ENCODE results near the gene POLR2E. TPM values are rescaled to one million over a fixed set of nuclear protein-coding genes. Genes with fewer than 3 reads are reported as not detected.

Gene POLR2E
- total and polyA plus RNA-seq, 2 of the 13 experiments (the other 11 are each of a cell fraction or from before 2014, with no cell fraction given), result 140 to 272 TPM

DNA sequence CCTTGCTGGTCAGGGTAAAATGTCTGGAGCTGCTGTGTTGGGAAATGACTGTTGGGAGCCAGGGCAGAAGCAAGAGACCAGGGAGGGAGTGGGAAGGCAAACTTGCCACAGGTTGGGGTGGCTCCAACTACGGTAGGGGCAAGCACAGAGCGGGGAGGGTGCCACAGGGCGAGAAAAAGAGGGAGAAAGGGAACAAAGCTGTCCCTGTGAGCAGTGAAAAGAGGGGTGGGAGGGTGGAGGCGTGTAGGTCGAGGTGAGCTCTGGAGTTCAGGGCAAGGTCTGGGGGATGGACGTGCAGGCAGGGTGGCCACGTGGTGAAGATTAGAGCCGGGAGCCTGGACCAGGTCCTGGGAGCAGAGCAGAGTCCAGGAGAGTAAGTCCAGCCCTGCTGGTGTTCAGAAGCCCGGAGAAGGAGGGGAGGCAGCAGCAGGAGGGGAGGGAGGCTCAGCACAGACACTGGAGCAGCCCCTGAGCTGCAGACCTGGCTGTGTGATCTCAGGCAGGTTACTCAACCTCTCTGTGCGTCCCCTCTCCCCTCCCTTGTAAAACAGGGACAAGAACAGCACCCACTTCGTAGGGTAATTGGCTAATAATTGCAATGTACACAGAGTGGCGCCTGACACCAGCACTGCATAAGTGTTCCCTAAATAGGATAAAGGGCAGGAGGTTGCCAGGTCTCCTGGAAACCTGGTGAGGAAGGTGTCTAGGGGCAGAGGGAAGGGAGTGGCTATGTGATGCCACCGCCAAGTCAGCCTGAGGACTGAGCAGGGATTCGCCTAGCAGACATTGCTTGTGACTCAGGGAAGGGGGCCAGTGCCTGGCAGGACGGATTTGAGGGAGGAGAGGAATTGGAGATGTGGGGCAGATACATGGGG is 3.2 kb upstream of the POLR2E start (continued):
- TF ChIP-seq HINFP (CRISPR knock-in tag; IDR thresholded peaks at IDR 0.05; ENCODE audit: low read depth) (0 out of 2 replicates have a peak, but pooled peaks have one; percentile 67), ZBTB38 (CRISPR knock-in tag; IDR thresholded peaks at IDR 0.05) (peak; percentile 55), NBN (conservative IDR thresholded peaks at IDR 0.05) (peak; percentile 25; the same call in 1 of the 2 replicates), ZNF607 (CRISPR knock-in tag; IDR thresholded peaks at IDR 0.05; ENCODE audit: borderline replicate concordance) (peak; percentile 65), GATAD1 (CRISPR knock-in tag; IDR thresholded peaks at IDR 0.05) (no peak; the same call in 1 of the 2 replicates), RFX1 (IDR thresholded peaks at IDR 0.05) (no peak), ZNF337 (CRISPR knock-in tag; IDR thresholded peaks at IDR 0.05; ENCODE audit: borderline replicate concordance, low read depth) (no peak), ZNF34 (CRISPR knock-in tag; IDR thresholded peaks at IDR 0.05; ENCODE audit: borderline replicate concordance) (peak; percentile 90; the same call in 1 of the 2 replicates), KMT2A (CRISPR knock-in tag; IDR thresholded peaks at IDR 0.05) (peak; percentile 15; the same call in 1 of the 2 replicates), NR1H2 (CRISPR knock-in tag; IDR thresholded peaks at IDR 0.05; ENCODE audit: borderline replicate concordance, low read depth) (no peak), MTA1 (CRISPR knock-in tag; IDR thresholded peaks at IDR 0.05; ENCODE audit: borderline replicate concordance) (peak; percentile 88), ZMYM3 (CRISPR knock-in tag; IDR thresholded peaks at IDR 0.05) (peak; percentile 99), ZBTB14 (CRISPR knock-in tag; IDR thresholded peaks at IDR 0.05) (no peak), ZNF724P (CRISPR knock-in tag; IDR thresholded peaks at IDR 0.05; ENCODE audit: borderline replicate concordance) (peak; percentile 65; the same call in 1 of the 2 replicates), PAWR (CRISPR knock-in tag; IDR thresholded peaks at IDR 0.05; ENCODE audit: borderline replicate concordance) (peak; percentile 56; the same call in 1 of the 2 replicates), ZNF235 (CRISPR knock-in tag; IDR thresholded peaks at IDR 0.05; ENCODE audit: borderline replicate concordance) (no peak), ZBTB46 (CRISPR knock-in tag; IDR thresholded peaks at IDR 0.05; ENCODE audit: borderline replicate concordance) (no peak), NAIF1 (CRISPR knock-in tag; IDR thresholded peaks at IDR 0.05; ENCODE audit: borderline replicate concordance) (peak; percentile 65; the same call in 1 of the 2 replicates), HDAC6 (IDR thresholded peaks at IDR 0.05; ENCODE audit: low read depth, low read length) (no peak)
- TF ChIP-seq, protein P1, sequence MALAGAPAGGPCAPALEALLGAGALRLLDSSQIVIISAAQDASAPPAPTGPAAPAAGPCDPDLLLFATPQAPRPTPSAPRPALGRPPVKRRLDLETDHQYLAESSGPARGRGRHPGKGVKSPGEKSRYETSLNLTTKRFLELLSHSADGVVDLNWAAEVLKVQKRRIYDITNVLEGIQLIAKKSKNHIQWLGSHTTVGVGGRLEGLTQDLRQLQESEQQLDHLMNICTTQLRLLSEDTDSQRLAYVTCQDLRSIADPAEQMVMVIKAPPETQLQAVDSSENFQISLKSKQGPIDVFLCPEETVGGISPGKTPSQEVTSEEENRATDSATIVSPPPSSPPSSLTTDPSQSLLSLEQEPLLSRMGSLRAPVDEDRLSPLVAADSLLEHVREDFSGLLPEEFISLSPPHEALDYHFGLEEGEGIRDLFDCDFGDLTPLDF (CRISPR knock-in tag; IDR thresholded peaks at IDR 0.05), result no peak
- TF ChIP-seq, protein P2, sequence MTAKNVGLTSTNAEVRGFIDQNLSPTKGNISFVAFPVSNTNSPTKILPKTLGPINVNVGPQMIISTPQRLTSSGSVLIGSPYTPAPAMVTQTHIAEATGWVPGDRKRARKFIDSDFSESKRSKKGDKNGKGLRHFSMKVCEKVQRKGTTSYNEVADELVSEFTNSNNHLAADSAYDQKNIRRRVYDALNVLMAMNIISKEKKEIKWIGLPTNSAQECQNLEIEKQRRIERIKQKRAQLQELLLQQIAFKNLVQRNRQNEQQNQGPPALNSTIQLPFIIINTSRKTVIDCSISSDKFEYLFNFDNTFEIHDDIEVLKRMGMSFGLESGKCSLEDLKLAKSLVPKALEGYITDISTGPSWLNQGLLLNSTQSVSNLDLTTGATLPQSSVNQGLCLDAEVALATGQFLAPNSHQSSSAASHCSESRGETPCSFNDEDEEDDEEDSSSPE (CRISPR knock-in tag; IDR thresholded peaks at IDR 0.05), result no peak
